Measurements from ENCODE around the gene LPP. TPM values are rescaled to one million over a fixed set of nuclear protein-coding genes. Genes with fewer than 3 reads are reported as not detected.
A peak's percentile ranks its signal among the peaks of the same experiment; 100 is the strongest.

The LPP gene
- total RNA-seq, 3 donors from 2014 or later = 15.5 to 19.2 (median 16.5) TPM

DNA sequence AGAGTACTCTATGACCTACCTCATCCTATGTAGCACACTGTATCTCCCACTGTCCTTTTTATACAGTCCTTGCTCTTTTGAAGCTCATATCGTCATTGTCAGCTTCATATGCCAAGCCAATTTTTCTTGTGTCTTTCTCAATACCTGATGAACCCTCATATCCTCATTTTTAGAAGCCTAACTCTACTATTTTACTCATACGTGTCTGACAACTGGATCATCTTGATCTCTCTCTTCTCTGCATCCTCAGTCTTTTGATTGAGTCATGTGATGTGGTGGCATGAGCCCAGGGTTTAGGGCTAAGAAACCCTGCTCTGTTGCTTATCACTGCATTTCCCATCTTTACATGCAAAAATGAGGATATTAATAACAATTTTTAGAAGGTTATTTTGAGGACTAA is 352.0 kb downstream of the LPP start:
- no peak overlapping the region for H3K4me3 Mint-ChIP-seq
- no peak for DNase-seq
- H3K4me1 Mint-ChIP-seq (ENCODE audit: low read depth) = peaks cover 15% of the 10 kb centered on the region
- ATAC-seq = no peak
- H3K9me3 Mint-ChIP-seq = peaks cover 30% of the 10 kb centered on the region
- no peaks in the 10 kb centered on the region for H3K27me3 Mint-ChIP-seq (ENCODE audit: low read depth)
- peaks cover 42% of the 10 kb centered on the region for H3K36me3 Mint-ChIP-seq (ENCODE audit: insufficient read depth)

DNA sequence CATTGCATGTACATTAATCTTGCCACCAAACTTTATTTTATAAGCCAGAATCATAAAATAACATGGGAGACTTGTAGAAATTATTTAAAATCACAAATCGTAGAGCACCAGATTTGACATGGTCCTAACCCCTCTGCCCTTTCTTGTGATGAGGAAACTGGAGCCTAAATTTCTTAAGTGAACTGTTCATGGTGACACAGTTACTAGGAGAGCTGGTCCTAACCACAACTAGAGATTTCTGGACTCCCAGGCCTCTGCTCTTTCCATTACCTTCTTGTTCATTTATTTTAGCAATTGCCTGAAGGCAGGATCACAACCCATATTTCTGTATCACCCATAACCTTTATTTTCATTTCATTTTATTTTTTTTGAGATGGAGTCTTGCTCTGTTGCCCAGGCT is 352.5 kb downstream of the LPP start:
- H3K36me3 Mint-ChIP-seq (ENCODE audit: insufficient read depth) = peaks cover 40% of the 10 kb centered on the region
- H3K4me3 Mint-ChIP-seq = no peak overlapping the region
- no peaks in the 10 kb centered on the region for H3K27me3 Mint-ChIP-seq (ENCODE audit: low read depth)
- ATAC-seq (no peak), DNase-seq (no peak)
- peaks cover 15% of the 10 kb centered on the region for H3K4me1 Mint-ChIP-seq (ENCODE audit: low read depth)
- peaks cover 30% of the 10 kb centered on the region for H3K9me3 Mint-ChIP-seq

- H3K9me3 Mint-ChIP-seq = peaks cover 25% of the 10 kb centered on the region
- peaks cover 39% of the 10 kb centered on the region for H3K36me3 Mint-ChIP-seq (ENCODE audit: insufficient read depth)
- H3K4me1 Mint-ChIP-seq (ENCODE audit: low read depth) = peaks cover 15% of the 10 kb centered on the region
- no peak for DNase-seq
- no peaks in the 10 kb centered on the region for H3K27me3 Mint-ChIP-seq (ENCODE audit: low read depth)
- no peak for ATAC-seq
- no peak overlapping the region for H3K4me3 Mint-ChIP-seq
These were observed 353.3 kb downstream of the LPP start for GRCh38 chr3:188507244-188507720.

- no peaks in the 10 kb centered on the region for H3K27me3 Mint-ChIP-seq (ENCODE audit: low read depth)
- H3K9me3 Mint-ChIP-seq = peaks cover 20% of the 10 kb centered on the region
- H3K4me1 Mint-ChIP-seq (ENCODE audit: low read depth) = peaks cover 15% of the 10 kb centered on the region
- H3K36me3 Mint-ChIP-seq (ENCODE audit: insufficient read depth) = peaks cover 40% of the 10 kb centered on the region
- DNase-seq (no peak), ATAC-seq (no peak)
- no peak overlapping the region for H3K4me3 Mint-ChIP-seq
These were observed 354.5 kb downstream of the LPP start for GRCh38 chr3:188508454-188508853.

DNA sequence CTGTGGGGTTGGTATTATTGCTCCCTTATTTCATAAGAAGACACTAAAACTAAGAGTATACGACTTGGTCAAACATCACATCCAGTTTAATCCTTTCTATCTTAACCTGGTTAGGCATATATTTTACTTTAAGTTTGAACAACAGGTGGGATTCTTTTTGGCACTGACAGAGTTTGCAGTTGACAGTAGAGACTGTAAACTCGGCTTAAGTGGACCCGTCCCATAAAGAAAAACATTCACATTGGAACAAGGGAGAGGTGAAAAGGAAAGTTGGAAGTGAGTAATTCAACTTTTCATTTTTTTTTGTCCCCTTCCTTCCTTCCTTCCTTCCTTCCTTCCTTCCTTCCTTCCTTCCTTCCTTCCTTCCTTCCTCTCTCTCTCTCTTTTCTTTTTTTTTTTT is 355.4 kb downstream of the LPP start:
- H3K36me3 Mint-ChIP-seq (ENCODE audit: insufficient read depth) = peaks cover 37% of the 10 kb centered on the region

DNA sequence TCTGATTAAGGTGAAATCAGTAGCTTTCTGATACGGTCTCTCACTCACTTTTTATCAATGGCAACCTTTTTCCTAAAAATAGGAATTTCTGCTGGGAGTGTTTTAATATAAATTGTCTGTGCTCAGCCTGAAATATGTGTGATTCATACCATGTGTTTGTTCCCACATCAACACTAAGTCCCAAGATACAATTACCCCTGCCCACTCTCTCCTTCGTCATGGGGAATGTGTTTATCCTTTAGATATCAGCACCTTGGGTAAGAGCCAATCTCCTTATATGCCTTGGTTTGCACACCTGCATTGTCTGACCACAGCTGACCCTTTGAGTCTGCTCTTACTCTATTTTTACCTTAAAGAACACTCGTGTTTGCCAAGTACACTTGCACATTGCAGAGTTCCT is 356.4 kb downstream of the LPP start:
- DNase-seq (no peak), ATAC-seq (no peak)
- Mint-ChIP-seq H3K9me3 (peaks cover 6% of the 10 kb centered on the region), H3K27me3 (ENCODE audit: low read depth) (no peaks in the 10 kb centered on the region), H3K4me1 (ENCODE audit: low read depth) (peaks cover 13% of the 10 kb centered on the region), H3K4me3 (no peak overlapping the region), H3K36me3 (ENCODE audit: insufficient read depth) (peaks cover 30% of the 10 kb centered on the region)

More for the DNA sequence above, 355.4 kb downstream of the LPP start:
- Mint-ChIP-seq H3K4me1 (ENCODE audit: low read depth) (peaks cover 16% of the 10 kb centered on the region), H3K9me3 (peaks cover 12% of the 10 kb centered on the region), H3K4me3 (no peak overlapping the region), H3K27me3 (ENCODE audit: low read depth) (no peaks in the 10 kb centered on the region)
- DNase-seq (no peak), ATAC-seq (no peak)

- H3K4me3 Mint-ChIP-seq = no peak overlapping the region
- peaks cover 22% of the 10 kb centered on the region for H3K36me3 Mint-ChIP-seq (ENCODE audit: insufficient read depth)
- DNase-seq (no peak), ATAC-seq (no peak)
- H3K4me1 Mint-ChIP-seq (ENCODE audit: low read depth) = peaks cover 4% of the 10 kb centered on the region
- H3K9me3 Mint-ChIP-seq = no peaks in the 10 kb centered on the region
- H3K27me3 Mint-ChIP-seq (ENCODE audit: low read depth) = no peaks in the 10 kb centered on the region
These were observed 359.8 kb downstream of the LPP start for GRCh38 chr3:188513662-188514328.

DNA sequence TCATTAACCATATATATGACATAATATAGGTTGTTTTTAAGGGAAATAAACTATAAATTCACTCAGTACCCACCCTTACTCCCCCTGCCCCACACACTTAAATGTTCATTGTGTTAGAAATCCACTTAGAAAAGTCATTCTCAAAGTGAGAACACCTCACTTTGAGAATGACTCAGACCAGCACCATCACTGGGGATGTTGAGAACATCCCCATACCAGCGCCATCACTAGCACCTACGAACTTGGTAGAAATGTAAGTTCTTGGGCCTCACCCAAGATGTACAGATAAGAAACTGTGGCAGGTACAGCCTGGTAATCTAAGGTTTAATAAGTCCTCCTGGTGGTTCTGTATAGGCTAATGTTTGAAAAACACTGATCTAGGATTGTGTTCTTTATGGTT is 362.6 kb downstream of the LPP start:
- peaks cover 15% of the 10 kb centered on the region for H3K36me3 Mint-ChIP-seq (ENCODE audit: insufficient read depth)
- ATAC-seq (peak; percentile 79 to 90), DNase-seq (no peak)
- no peak overlapping the region for H3K4me3 Mint-ChIP-seq
- no peaks in the 10 kb centered on the region for H3K27me3 Mint-ChIP-seq (ENCODE audit: low read depth)
- peaks cover 7% of the 10 kb centered on the region for H3K4me1 Mint-ChIP-seq (ENCODE audit: low read depth)
- H3K9me3 Mint-ChIP-seq = no peaks in the 10 kb centered on the region

DNA sequence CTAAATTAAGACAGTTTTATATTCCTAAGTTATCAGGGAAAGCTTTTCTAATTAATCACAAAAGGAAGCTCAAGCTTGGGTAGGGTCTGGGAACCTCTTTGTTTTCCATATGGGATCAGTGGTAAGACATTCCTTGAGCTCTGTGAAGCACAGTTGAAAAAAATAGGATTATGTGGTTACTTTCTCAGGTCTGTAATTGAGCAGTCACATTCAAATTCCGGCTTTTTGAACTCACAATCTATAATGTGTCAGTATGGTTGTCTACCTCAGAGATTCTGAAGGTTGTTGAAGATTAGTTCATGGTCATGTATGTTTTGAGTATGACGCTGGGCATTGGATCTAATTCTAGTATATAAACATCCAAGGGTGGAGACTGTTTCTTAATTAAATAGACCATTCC is 364.5 kb downstream of the LPP start:
- DNase-seq (no peak), ATAC-seq (no peak)
- H3K36me3 Mint-ChIP-seq (ENCODE audit: insufficient read depth) = peaks cover 13% of the 10 kb centered on the region
- H3K9me3 Mint-ChIP-seq = no peaks in the 10 kb centered on the region
- H3K4me3 Mint-ChIP-seq = no peak overlapping the region
- H3K4me1 Mint-ChIP-seq (ENCODE audit: low read depth) = peaks cover 7% of the 10 kb centered on the region
- no peaks in the 10 kb centered on the region for H3K27me3 Mint-ChIP-seq (ENCODE audit: low read depth)

DNA sequence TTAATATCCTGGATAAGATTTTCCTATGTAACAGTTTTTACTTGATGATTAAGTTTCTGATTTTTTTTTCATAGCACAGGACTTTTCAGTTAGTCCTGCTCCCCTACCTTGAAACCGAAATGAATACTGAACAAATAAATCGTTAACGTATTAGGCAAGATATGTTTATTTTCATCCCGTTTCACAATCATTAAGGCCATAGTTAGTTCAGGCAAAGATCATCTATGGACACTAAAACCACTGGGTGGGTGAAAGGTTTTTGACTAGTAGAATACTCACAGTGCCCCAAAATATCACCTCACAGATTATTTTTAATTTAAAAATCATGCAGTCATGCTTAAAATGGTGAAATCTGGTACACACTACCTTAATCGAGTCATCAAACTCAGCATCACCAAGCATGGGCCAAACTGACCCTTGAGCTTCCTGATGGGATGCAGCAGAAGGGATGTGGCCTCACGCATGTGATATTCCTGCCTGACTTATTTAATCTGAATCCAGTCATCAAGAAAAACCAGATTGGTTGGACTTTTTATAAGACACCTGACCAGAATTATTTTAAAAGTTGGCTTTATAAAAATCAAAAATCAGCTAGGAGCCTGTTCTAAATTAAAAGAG is 365.0 kb downstream of the LPP start:
- DNase-seq = no peak
- Mint-ChIP-seq H3K27me3 (ENCODE audit: low read depth) (no peaks in the 10 kb centered on the region), H3K4me3 (no peak overlapping the region), H3K9me3 (no peaks in the 10 kb centered on the region), H3K4me1 (ENCODE audit: low read depth) (peaks cover 7% of the 10 kb centered on the region), H3K36me3 (ENCODE audit: insufficient read depth) (peaks cover 14% of the 10 kb centered on the region)
- no peak for ATAC-seq

GRCh38 chr3:188520466-188520865 is 366.5 kb downstream of the LPP start:
- DNase-seq = no peak
- no peaks in the 10 kb centered on the region for H3K9me3 Mint-ChIP-seq
- no peak for ATAC-seq
- H3K4me1 Mint-ChIP-seq (ENCODE audit: low read depth) = peaks cover 5% of the 10 kb centered on the region
- no peaks in the 10 kb centered on the region for H3K27me3 Mint-ChIP-seq (ENCODE audit: low read depth)
- H3K4me3 Mint-ChIP-seq = no peak overlapping the region
- H3K36me3 Mint-ChIP-seq (ENCODE audit: insufficient read depth) = peaks cover 19% of the 10 kb centered on the region

- Mint-ChIP-seq H3K27me3 (ENCODE audit: low read depth) (no peaks in the 10 kb centered on the region), H3K4me1 (ENCODE audit: low read depth) (peaks cover 3% of the 10 kb centered on the region), H3K4me3 (no peak overlapping the region), H3K9me3 (no peaks in the 10 kb centered on the region), H3K36me3 (ENCODE audit: insufficient read depth) (peaks cover 27% of the 10 kb centered on the region)
- no peak for ATAC-seq
- no peak for DNase-seq
These were observed 368.2 kb downstream of the LPP start for GRCh38 chr3:188522115-188522514.

GRCh38 chr3:188523291-188523690 is 369.3 kb downstream of the LPP start:
- Mint-ChIP-seq H3K36me3 (ENCODE audit: insufficient read depth) (peaks cover 27% of the 10 kb centered on the region), H3K4me3 (no peak overlapping the region), H3K4me1 (ENCODE audit: low read depth) (peaks cover 3% of the 10 kb centered on the region), H3K27me3 (ENCODE audit: low read depth) (no peaks in the 10 kb centered on the region), H3K9me3 (no peaks in the 10 kb centered on the region)
- ATAC-seq (no peak), DNase-seq (no peak)

- Mint-ChIP-seq H3K4me1 (ENCODE audit: low read depth) (peaks cover 3% of the 10 kb centered on the region), H3K9me3 (no peaks in the 10 kb centered on the region), H3K27me3 (ENCODE audit: low read depth) (no peaks in the 10 kb centered on the region), H3K4me3 (no peak overlapping the region), H3K36me3 (ENCODE audit: insufficient read depth) (peaks cover 26% of the 10 kb centered on the region)
- DNase-seq = no peak
- ATAC-seq = no peak
These were observed 370.1 kb downstream of the LPP start for GRCh38 chr3:188524052-188524451.

DNA sequence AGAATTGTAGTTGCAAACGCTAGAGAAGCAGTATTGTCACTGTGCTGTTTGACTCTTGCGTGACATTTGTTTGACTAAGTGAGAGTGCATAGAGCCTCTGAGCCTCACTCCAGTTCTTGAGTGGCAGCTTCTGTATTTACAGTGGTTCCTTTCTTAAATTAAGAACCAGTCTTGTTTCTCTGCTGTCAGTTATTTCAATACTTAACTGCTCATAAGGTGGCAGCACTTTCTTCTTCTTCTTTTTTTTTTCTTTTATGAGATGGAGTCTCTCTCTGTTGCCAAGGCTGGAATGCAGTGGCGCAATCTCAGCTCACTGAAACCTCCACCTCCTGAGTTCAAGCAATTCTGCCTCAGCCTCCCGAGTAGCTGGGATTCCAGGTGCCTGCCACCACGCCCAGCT is 372.1 kb downstream of the LPP start:
- Mint-ChIP-seq H3K4me3 (no peak overlapping the region), H3K4me1 (ENCODE audit: low read depth) (no peaks in the 10 kb centered on the region), H3K9me3 (no peaks in the 10 kb centered on the region), H3K27me3 (ENCODE audit: low read depth) (no peaks in the 10 kb centered on the region), H3K36me3 (ENCODE audit: insufficient read depth) (peaks cover 31% of the 10 kb centered on the region)
- ATAC-seq = no peak
- no peak for DNase-seq
